H1 (cell line): ENCODE measurements around the gene HECTD4. TPM values are rescaled to one million over a fixed set of nuclear protein-coding genes. Genes with fewer than 3 reads are reported as not detected.

Source experiments
- BACH1 ChIP-seq: IDR thresholded peaks from 2 replicates; pipeline ENCODE4 v1.6.1; 2012; ENCODE audit warnings: low read length, improper control_type of control experiment
- CREB1 ChIP-seq: IDR thresholded peaks from 2 replicates; pipeline ENCODE4 v1.6.1; 2012; ENCODE audit warnings: inconsistent platforms
- CTBP2 ChIP-seq: IDR thresholded peaks from 2 replicates; pipeline ENCODE4 v1.7.0; 2011; ENCODE audit warnings: borderline replicate concordance, mild to moderate bottlenecking, moderate library complexity, mixed read lengths, low read length; ENCODE audit not compliant: insufficient read depth, insufficient read length
- EGR1 ChIP-seq: IDR thresholded peaks from 2 replicates; pipeline ENCODE4 v1.6.1; 2011; ENCODE audit warnings: low read depth, low read length, borderline replicate concordance
- GABPA ChIP-seq: IDR thresholded peaks from 2 replicates; pipeline ENCODE4 v1.6.1; 2011; ENCODE audit warnings: mild to moderate bottlenecking, low read length, moderate library complexity, borderline replicate concordance; ENCODE audit not compliant: insufficient read depth
- HDAC2 ChIP-seq, 2 experiments: fragments of 300-600 bp in 1 of 2; sonication (generic) in 1 of 2; IDR thresholded peaks; 2 replicates each; pipeline ENCODE4 v1.6.1; 2011 to 2012; ENCODE audit warnings: low read depth in 2 of 2, low read length in 2 of 2, mild to moderate bottlenecking in 2 of 2, moderate library complexity in 2 of 2, borderline replicate concordance in 1 of 2, inconsistent platforms in 1 of 2
- JUN ChIP-seq: IDR thresholded peaks from 2 replicates; pipeline ENCODE4 v1.6.1; 2011; ENCODE audit warnings: low read depth, mild to moderate bottlenecking, improper control_type of control experiment, low read length
- NANOG ChIP-seq: IDR thresholded peaks from 2 replicates; pipeline ENCODE4 v1.6.1; 2011; ENCODE audit warnings: low read length, low read depth, mild to moderate bottlenecking, inconsistent platforms; ENCODE audit not compliant: insufficient read depth, poor library complexity, severe bottlenecking
- POLR2A ChIP-seq, 2 experiments: IDR thresholded peaks; 1 replicate in 1 of 2; 2 replicates in 1 of 2; pipeline ENCODE4 v1.6.1; 2011; ENCODE audit warnings: low read depth in 2 of 2, low read length in 2 of 2, mild to moderate bottlenecking in 2 of 2; ENCODE audit errors: control extremely low read depth in 1 of 2
- RAD21 ChIP-seq, 2 experiments: IDR thresholded peaks in 1 of 2; conservative IDR thresholded peaks in 1 of 2; 2 replicates each; pipeline ENCODE4 v1.6.1; 2011; ENCODE audit warnings: low read depth in 2 of 2, low read length in 2 of 2, improper control_type of control experiment in 1 of 2, inconsistent platforms in 1 of 2, mild to moderate bottlenecking in 1 of 2, moderate library complexity in 1 of 2
- RNF2 ChIP-seq: fragments of 200-900, 300-1000 bp; sonication (generic); IDR thresholded peaks from 2 replicates; pipeline ENCODE4 v1.7.1; 2016; ENCODE audit warnings: borderline replicate concordance, low read depth, mild to moderate bottlenecking, antibody characterized with exemption, low read length; ENCODE audit not compliant: poor library complexity, severe bottlenecking; ENCODE audit errors: missing control alignments
- SAP30 ChIP-seq: fragments of 300-600 bp; sonication (generic); IDR thresholded peaks from 2 replicates; pipeline ENCODE4 v1.7.1; 2012; ENCODE audit warnings: low read length, moderate library complexity, mild to moderate bottlenecking, inconsistent platforms; ENCODE audit not compliant: insufficient read depth, insufficient replicate concordance
- SIX5 ChIP-seq: IDR thresholded peaks from 2 replicates; pipeline ENCODE4 v1.6.1; 2011; ENCODE audit warnings: mild to moderate bottlenecking, low read depth, low read length
- SRF ChIP-seq: IDR thresholded peaks from 2 replicates; pipeline ENCODE4 v1.6.1; 2011; ENCODE audit warnings: mild to moderate bottlenecking, low read depth, low read length, moderate library complexity
- TBP ChIP-seq: IDR thresholded peaks from 2 replicates; pipeline ENCODE4 v1.6.1; 2011; ENCODE audit warnings: low read depth, low read length, improper control_type of control experiment
- TCF12 ChIP-seq: IDR thresholded peaks from 2 replicates; pipeline ENCODE4 v1.6.1; 2011; ENCODE audit warnings: low read depth, mild to moderate bottlenecking, low read length
- YY1 ChIP-seq: IDR thresholded peaks from 2 replicates; pipeline ENCODE4 v1.6.1; 2011; ENCODE audit warnings: low read depth, mild to moderate bottlenecking, low read length
- ZNF274 ChIP-seq: IDR thresholded peaks from 2 replicates; pipeline ENCODE4 v1.7.0; 2012; ENCODE audit warnings: low read length, borderline replicate concordance; ENCODE audit errors: extremely low read depth
- polyA plus RNA-seq, 7 experiments: library from polyadenylated mRNA; depleted of rRNA in 3 of 7; stranded (reverse) in 5 of 7; unstranded in 2 of 7; fragments of >200 nt in 5 of 7; fragments of 200-250 nt in 2 of 7; gene quantifications; 1 replicate in 5 of 7; 2 replicates in 1 of 7; 4 replicates in 1 of 7; pipeline versions ENCODE4 v1.2.1 to v1.2.3, GENCODE V29; 2011 to 2013; ENCODE audit warnings: missing spikeins in 2 of 7, mixed read lengths in 2 of 7
- total RNA-seq: library from RNA; stranded (reverse); fragmentation: NEBNext Ultra II Directional; extraction: Animal tissue kit (Norgen Biotek cat#: 25700); gene quantifications from 2 replicates; pipeline ENCODE4 v1.2.1, GENCODE V29; 2021
- TF ChIP-seq, protein P1 (sequence below): IDR thresholded peaks from 2 replicates; pipeline ENCODE4 v1.6.1; 2011; ENCODE audit warnings: low read depth, mild to moderate bottlenecking, low read length; ENCODE audit not compliant: insufficient read depth

The HECTD4 gene
- total and polyA plus RNA-seq, 2 of the 8 experiments (the other 6 are each of a cell fraction or from before 2014, with no cell fraction given) = 6.5 to 33.7 TPM

DNA sequence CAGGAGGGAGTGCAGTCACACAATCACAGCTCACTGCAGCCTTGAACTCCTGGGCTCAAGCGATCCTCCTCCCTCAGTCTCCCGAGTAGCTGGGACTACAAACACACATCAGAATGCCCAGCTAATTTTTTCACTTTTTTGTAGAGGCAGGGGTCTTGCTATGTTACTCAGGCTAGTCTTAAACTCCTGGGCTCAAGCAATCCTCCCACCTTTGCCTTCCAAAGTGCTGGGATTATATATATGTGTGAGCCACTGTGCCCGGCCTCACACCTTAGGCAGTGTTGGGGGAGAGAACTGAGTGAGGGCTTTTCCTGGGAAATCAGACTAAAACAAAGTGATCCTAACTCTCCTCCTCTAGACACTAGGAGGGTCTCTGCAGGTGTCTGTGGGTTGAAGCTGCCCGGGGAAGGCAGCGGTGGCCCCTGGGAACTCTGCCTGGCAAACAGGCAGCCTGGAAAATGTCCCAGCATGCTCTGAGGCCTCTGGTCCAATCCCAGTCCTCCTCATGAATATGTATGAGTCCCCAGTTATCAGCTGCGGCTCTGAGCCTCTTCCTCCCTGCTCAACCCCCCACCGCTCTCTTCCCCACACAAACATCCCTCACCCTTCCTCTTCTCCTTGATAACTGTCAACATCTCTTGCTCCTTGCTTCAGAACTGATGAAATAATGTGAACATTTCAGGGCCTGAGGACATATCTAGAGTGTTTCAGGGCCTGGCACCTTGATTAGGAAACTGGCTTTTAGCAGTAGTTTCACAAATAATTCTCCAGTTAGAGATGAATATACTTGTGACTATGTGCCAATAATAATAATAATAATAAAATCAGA, 265.8 kb downstream of the HECTD4 start (continued):
- TF ChIP-seq TBP = peak; percentile 54; the same call in 1 of the 2 replicates
- no peak for TF ChIP-seq RNF2
- TF ChIP-seq GABPA = no peak
- no peak for TF ChIP-seq NANOG
- TF ChIP-seq TCF12 = 0 out of 2 replicates have a peak, but pooled peaks have one; percentile 37
- 0 out of 2 replicates have a peak, but pooled peaks have one; percentile 8 for TF ChIP-seq SIX5
- no peak for TF ChIP-seq CREB1
- TF ChIP-seq HDAC2 (IDR thresholded peaks at IDR 0.05; ENCODE audit: borderline replicate concordance in 1 of 2, low read depth in 2 of 2, low read length in 2 of 2) = no peak
- peak in 1 of 2 experiments; percentile 76; a peak in 2 of 3 replicates for TF ChIP-seq POLR2A (IDR thresholded peaks at IDR 0.05; ENCODE audit: control extremely low read depth in 1 of 2, low read depth in 2 of 2, low read length in 2 of 2)
- no peak for TF ChIP-seq SRF
- TF ChIP-seq CTBP2 = no peak
- no peak for TF ChIP-seq EGR1
- no peak for TF ChIP-seq YY1
- no peak for TF ChIP-seq RAD21 (IDR thresholded peaks at IDR 0.05 in 1 of 2, conservative IDR thresholded peaks at IDR 0.05 in 1 of 2; ENCODE audit: low read depth in 2 of 2, low read length in 2 of 2)
- TF ChIP-seq JUN = no peak
- TF ChIP-seq, protein P1, sequence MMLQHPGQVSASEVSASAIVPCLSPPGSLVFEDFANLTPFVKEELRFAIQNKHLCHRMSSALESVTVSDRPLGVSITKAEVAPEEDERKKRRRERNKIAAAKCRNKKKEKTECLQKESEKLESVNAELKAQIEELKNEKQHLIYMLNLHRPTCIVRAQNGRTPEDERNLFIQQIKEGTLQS = no peak
- no peak for TF ChIP-seq ZNF274
- no peak for TF ChIP-seq SAP30
- 0 out of 2 replicates have a peak, but pooled peaks have one; percentile 20 for TF ChIP-seq BACH1
